Glutamatergic neuron (in vitro differentiated cells): ENCODE data around the gene LIN37. TPM values are rescaled to one million over a fixed set of nuclear protein-coding genes. Genes with fewer than 3 reads are reported as not detected.

Experiments used
- DNase-seq: peaks from one replicate; pipeline ENCODE4 v3.0.0; 2022
- H3K27ac Mint-ChIP-seq: one replicate; pipeline ENCODE4 v1.8.0; 2020; ENCODE audit warnings: mild to moderate bottlenecking, mixed read lengths, inconsistent platforms; ENCODE audit not compliant: unreplicated experiment
- H3K27me3 Mint-ChIP-seq: one replicate; pipeline ENCODE4 v1.8.0; 2020; ENCODE audit warnings: mild to moderate bottlenecking, moderate library complexity, mixed read lengths, inconsistent platforms; ENCODE audit not compliant: unreplicated experiment
- H3K36me3 Mint-ChIP-seq: one replicate; pipeline ENCODE4 v1.8.0; 2020; ENCODE audit warnings: mild to moderate bottlenecking, mixed read lengths, inconsistent platforms; ENCODE audit not compliant: unreplicated experiment
- H3K4me1 Mint-ChIP-seq: one replicate; pipeline ENCODE4 v1.8.0; 2020; ENCODE audit warnings: mild to moderate bottlenecking, low read depth, mixed read lengths, inconsistent platforms; ENCODE audit not compliant: unreplicated experiment
- H3K4me3 Mint-ChIP-seq: one replicate; pipeline ENCODE4 v1.8.0; 2020; ENCODE audit warnings: mild to moderate bottlenecking, mixed read lengths, inconsistent platforms; ENCODE audit not compliant: unreplicated experiment
- H3K9me3 Mint-ChIP-seq: one replicate; pipeline ENCODE4 v1.8.0; 2020; ENCODE audit warnings: mild to moderate bottlenecking, moderate library complexity, mixed read lengths, inconsistent platforms; ENCODE audit not compliant: unreplicated experiment
- total RNA-seq: library from RNA; stranded (reverse); fragmentation: NEBNext Ultra II Directional; extraction: Animal tissue kit (Norgen Biotek cat#: 25700); gene quantifications from one replicate; pipeline ENCODE4 v1.2.1, GENCODE V29; 2021; ENCODE audit not compliant: unreplicated experiment
- TF ChIP-seq, protein P1 (sequence below): fragments of 200-600 bp; sonication (generic); IDR thresholded peaks from one replicate; pipeline ENCODE4 v1.5.0; 2021; ENCODE audit not compliant: partially characterized antibody, unreplicated experiment

Gene LIN37
- total RNA-seq, 1 donor from 2014 or later = 29.8 TPM

DNA sequence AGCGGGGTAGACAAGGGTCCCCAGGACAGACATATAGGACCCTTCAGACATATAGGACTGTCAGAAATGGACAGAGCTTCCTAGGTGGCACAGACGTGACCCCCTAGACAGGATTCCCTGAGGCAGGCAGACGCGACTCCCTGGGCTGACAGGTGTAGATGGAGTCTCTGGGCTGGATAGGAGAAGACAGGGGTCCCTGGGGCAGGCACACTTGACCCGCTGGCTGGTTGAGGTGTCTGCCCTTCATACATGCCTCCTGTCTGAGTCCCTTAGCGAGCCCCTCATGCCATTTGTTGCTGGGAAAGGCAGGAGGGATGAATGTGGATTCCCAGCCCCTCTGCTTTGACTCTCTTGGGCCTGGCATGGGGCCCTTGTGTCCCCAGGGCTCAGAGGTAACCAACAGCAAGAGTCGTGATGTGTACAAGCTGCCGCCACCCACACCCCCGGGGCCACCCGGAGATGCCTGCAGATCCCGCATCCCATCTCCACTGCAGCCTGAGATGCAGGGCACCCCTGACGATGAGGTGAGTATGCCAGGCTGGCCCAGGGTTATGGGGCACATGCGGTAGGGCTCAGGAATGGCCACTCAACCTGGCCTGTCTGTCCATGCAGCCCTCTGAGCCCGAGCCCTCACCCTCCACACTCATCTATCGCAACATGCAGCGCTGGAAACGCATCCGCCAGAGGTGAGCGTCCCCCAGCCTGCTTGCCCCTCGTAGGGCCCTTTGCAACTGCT, 5.4 kb downstream of the LIN37 start:
- Mint-ChIP-seq H3K27ac (no peak overlapping the region), H3K27me3 (peaks cover 21% of the 10 kb centered on the region), H3K36me3 (no peaks in the 10 kb centered on the region), H3K4me1 (peaks cover 15% of the 10 kb centered on the region), H3K4me3 (no peak overlapping the region), H3K9me3 (peaks cover 16% of the 10 kb centered on the region)
- TF ChIP-seq, protein P1, sequence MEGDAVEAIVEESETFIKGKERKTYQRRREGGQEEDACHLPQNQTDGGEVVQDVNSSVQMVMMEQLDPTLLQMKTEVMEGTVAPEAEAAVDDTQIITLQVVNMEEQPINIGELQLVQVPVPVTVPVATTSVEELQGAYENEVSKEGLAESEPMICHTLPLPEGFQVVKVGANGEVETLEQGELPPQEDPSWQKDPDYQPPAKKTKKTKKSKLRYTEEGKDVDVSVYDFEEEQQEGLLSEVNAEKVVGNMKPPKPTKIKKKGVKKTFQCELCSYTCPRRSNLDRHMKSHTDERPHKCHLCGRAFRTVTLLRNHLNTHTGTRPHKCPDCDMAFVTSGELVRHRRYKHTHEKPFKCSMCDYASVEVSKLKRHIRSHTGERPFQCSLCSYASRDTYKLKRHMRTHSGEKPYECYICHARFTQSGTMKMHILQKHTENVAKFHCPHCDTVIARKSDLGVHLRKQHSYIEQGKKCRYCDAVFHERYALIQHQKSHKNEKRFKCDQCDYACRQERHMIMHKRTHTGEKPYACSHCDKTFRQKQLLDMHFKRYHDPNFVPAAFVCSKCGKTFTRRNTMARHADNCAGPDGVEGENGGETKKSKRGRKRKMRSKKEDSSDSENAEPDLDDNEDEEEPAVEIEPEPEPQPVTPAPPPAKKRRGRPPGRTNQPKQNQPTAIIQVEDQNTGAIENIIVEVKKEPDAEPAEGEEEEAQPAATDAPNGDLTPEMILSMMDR = no peak
- no peak for DNase-seq

DNA sequence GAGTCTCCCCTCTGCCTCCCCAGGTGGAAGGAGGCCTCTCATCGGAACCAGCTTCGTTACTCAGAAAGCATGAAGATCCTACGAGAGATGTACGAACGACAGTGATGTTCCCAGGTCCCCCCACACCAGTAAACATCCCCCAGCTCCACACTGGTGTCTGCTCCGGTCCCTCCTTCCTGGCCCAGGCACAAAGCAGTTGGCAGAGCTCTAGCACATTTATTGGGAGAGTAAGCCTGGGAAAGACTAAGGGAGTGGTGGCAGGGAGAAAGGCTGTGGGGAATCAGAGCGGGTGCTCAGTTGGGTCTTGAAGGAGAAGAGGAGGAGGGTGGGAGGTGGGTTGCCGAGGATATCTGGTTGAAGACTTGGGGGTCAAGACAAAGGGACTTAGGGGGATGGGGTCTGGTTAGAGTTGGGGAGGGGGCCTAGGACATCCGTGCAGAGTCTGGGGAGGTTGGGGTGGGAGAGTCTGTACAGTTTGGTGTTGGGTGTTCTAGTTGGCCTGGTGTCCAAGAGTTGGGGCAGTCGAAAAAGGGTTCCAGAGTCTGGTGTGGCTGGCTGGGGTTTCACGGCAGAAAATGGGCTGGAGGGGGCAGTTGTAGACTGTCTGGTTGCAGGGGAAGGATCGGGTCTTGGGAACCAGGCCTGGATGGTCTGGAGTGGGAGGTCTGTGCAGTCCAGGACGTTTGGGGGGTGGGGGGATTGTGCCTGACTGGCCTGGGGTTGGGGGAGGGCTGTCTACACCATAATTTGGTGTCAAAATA, 6.2 kb downstream of the LIN37 start:
- Mint-ChIP-seq H3K9me3 (peaks cover 13% of the 10 kb centered on the region), H3K27ac (peak overlapping the region; percentile 23), H3K4me1 (peaks cover 14% of the 10 kb centered on the region), H3K27me3 (peaks cover 21% of the 10 kb centered on the region), H3K4me3 (peak overlapping the region; percentile 70), H3K36me3 (no peaks in the 10 kb centered on the region)
- TF ChIP-seq, protein P1 = no peak
- no peak for DNase-seq

DNA sequence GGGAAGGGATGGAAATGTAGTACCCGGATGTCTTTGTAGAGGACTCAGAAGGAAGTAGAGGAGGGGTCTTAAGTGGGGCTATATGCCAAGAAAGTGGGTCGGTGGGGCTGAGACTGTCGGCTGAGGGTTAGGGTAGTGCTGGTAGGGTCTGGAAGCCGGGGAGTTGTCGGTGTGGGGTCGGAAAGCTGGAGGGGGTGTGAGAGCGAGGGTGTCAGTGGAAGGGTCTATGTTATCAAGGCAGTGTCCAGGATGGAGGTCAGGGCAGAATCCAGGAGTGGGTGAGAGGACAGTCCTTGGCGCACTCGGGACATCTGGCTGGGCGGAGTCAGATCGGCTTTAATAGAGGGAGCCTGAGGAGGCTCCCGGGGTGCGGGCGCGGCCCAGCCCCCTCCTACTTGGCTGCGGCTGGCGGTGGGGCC, 6.8 kb downstream of the LIN37 start:
- Mint-ChIP-seq H3K27me3 (peaks cover 18% of the 10 kb centered on the region), H3K36me3 (no peaks in the 10 kb centered on the region), H3K27ac (peak overlapping the region; percentile 23), H3K4me1 (peaks cover 14% of the 10 kb centered on the region), H3K9me3 (peaks cover 13% of the 10 kb centered on the region), H3K4me3 (peak overlapping the region; percentile 70)
- TF ChIP-seq, protein P1 = no peak
- no peak for DNase-seq

DNA sequence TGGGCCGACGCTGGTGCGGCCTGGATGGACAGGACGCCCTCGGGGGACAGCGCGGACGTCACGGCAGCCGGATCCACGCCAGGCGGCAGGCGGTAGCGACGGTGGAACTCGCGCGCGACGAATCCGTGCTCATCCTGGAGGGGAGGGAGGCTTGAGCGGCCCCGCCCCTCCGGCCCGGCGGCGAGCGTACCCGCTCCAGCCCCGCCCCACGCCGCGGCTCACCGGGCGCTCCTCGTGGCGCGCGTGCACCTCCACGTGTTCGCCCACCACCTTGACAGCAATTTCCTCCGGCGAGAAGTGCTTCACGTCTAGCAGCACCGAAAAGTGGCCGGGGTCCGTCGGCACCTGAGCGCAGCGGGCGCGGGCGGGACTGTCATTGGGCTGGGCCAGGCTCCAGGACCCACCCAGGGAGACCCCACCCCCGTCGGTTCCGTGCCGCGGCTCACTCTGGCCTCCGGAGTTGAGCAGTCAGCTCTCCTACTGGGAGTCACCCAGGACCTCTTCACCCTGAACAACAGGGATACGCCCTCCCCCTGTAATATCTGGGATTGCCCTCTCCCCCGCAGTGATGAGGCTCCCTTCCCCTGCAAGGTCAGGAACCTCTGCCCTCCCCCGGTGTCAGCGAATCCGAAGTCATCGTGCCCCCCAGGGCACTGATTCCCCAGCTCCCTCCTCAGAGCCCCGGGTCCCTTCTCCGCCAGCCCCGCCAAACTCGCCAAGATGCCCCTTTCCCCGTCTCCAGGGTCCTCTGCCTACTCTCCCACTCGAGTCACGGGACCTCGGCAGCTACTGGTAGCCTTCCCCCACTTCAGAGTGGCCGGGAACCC, 7.4 kb downstream of the LIN37 start:
- no peak for DNase-seq
- peaks cover 14% of the 10 kb centered on the region for H3K4me1 Mint-ChIP-seq
- H3K27ac Mint-ChIP-seq = peak overlapping the region; percentile 67

More for the DNA sequence above, 7.4 kb downstream of the LIN37 start:
- H3K36me3 Mint-ChIP-seq = no peaks in the 10 kb centered on the region
- H3K27me3 Mint-ChIP-seq = peaks cover 18% of the 10 kb centered on the region
- peaks cover 13% of the 10 kb centered on the region for H3K9me3 Mint-ChIP-seq
- TF ChIP-seq, protein P1 = no peak
- H3K4me3 Mint-ChIP-seq = peak overlapping the region; percentile 84
